Inferior parietal cortex (tissue), 1 donor: ENCODE measurements around the gene ELANE.

Source experiments
- DNase-seq: peaks from one replicate; pipeline ENCODE4 v3.0.0-alpha.2; 2016; ENCODE audit errors: extremely low spot score

Gene ELANE

GRCh38 chr19:898663-899062, 46.6 kb downstream of the ELANE start:
- peak; percentile 51 for DNase-seq

GRCh38 chr19:899336-900042, 47.4 kb downstream of the ELANE start:
- DNase-seq, result no peak

- DNase-seq, result no peak
These were observed 47.9 kb downstream of the ELANE start for GRCh38 chr19:900043-900301.

GRCh38 chr19:900302-901111, 48.4 kb downstream of the ELANE start:
- DNase-seq, result no peak

- no peak for DNase-seq
These were observed 49.4 kb downstream of the ELANE start for GRCh38 chr19:901216-902092.

- no peak for DNase-seq
These were observed 49.9 kb downstream of the ELANE start for GRCh38 chr19:902093-902370.

GRCh38 chr19:902446-903226, 50.5 kb downstream of the ELANE start:
- no peak for DNase-seq

GRCh38 chr19:903266-903797, 51.2 kb downstream of the ELANE start:
- no peak for DNase-seq

- DNase-seq, result no peak
These were observed 52.4 kb downstream of the ELANE start for GRCh38 chr19:904545-904944.
